DMS153 treated with DMSO at 0.1 percent for 48 hours (cell line): ENCODE data around the gene FERMT2.

ENCODE experiments used
- DNase-seq: peaks from one replicate; lab custom pipeline; 2025; ENCODE audit not compliant: unreplicated experiment; lab: John Stamatoyannopoulos, UW

The FERMT2 gene

DNA sequence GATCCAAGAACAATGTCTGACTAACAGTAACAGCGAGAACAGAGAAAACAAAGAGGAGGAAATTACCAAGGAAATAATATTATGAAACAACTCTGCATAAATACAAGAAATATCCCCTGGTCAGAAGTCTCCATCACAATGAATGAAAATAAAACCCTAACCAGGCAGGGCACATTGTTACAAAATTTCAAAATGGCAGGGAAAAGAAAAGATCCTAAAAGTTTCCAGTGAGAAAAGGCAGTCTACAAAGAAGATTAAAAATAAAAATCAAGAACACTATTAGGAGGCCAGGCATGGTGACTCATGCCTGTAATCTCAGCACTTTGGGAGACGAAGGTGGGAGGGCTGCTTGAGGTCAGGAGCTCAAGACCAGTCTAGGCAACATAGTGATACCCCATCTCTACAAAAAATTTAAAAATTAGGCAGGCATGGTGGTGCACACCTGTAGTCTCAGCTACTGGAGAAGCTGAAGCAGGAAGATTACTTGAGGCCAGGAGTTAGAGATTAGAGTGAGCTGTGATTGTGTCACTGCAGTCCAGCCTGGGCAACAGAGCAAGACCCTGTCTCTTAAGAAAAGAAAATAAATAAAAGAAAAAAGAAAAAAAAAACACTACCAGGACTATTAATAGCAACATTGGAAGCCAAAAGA lies 47.8 kb downstream of the FERMT2 start:
- DNase-seq: no peak

DNA sequence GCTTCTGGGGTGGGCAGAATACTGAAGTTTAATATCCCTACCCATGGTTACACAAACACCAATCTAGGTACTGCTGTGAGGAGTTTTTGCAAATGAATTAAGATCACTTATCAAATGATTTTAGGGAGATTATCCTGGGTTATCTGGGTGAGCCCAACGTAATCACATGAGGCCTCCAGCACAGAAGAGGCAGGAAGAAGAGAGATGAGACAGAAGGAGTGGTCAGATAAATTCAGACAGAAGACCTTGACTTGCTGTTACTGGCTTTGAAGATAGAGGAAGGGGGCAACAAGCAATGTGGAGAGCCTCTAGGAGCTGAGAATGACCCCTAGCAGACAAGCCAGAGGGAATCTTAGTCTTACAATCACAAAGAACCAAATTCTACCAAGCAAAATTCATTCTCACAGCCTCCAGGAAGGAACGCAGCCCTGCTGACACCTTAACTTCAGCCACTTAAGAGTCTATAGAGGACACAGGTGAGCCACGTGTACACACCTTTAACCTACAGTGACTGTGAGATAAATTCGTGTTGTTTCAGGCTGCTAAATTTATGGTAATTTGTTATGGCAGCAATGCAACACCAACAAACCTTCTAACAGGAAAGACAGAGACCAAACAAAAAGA lies 49.4 kb downstream of the FERMT2 start:
- no peak for DNase-seq

DNA sequence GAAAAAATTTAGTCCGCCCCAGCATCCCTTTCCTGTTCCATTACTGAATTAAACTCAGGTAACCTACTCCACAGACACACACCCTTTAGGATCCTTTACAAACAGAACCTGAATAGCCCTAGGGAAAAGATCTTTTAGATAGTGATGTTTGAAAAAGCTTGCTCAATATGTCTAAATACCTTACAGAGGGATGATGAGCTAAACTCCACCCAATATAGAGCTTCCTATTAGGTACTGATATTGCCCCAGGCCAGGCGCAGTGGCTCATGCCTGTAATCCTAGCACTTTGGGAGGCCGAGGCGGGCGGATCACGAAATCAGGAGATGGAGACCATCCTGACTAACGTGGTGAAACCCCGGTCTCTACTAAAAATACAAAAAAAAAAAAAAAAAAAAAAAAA lies 50.1 kb downstream of the FERMT2 start:
- DNase-seq: no peak

DNA sequence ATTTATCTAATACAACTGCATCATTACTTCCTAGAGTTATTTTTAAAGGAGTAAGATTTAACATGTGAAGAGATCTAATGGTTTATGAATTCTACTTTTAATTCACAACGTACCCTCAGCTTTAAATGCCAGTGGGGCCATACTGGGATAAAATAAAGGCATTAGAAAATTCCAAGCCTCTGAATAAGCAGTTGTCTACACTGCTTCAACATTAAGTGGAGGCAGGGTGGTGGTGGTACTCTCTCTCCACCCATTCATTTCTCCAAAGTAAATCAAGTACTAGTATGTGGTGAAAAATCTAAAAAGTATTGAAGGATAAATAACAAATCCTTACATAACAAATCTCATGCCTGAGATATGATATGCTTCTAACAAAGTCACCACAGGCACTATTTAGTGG lies 52.4 kb downstream of the FERMT2 start:
- DNase-seq: no peak

DNA sequence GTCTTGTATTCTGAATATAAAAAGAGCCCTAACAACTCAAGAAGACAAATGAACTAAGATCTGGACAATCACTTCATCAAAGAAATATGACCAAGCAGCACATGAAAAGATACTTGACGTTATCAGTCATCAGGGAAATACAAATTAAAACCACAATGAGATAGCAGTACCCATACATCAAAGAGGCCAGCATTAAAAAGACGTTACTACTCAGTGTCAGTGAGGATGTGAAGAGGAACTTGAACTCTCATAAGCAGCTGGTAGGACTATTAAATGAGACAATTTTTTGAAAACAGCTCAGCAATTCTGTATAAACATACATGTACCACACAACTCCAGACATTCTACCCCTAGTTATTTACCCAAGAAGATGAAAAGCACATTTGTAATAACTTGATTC lies 55.9 kb downstream of the FERMT2 start:
- DNase-seq: no peak

DNA sequence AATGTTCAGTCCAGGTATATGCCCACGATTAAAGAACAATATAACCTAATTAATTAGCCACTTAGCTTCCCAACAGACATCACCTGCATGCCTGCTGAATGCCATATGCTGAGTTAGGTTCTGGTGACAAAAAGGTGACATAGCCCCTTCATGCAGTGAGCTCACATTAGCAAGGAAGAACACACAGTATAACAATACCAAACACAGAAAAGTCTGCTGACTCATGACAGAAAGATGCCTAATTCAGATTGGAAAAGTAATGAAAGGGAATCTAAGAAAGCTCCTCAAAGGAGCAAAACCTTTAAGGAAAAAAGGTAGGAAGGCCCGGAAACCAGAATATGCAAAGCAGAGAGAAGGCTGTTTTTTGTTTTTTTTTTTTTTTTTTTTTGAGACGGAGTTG lies 59.0 kb downstream of the FERMT2 start:
- DNase-seq: no peak

DNA sequence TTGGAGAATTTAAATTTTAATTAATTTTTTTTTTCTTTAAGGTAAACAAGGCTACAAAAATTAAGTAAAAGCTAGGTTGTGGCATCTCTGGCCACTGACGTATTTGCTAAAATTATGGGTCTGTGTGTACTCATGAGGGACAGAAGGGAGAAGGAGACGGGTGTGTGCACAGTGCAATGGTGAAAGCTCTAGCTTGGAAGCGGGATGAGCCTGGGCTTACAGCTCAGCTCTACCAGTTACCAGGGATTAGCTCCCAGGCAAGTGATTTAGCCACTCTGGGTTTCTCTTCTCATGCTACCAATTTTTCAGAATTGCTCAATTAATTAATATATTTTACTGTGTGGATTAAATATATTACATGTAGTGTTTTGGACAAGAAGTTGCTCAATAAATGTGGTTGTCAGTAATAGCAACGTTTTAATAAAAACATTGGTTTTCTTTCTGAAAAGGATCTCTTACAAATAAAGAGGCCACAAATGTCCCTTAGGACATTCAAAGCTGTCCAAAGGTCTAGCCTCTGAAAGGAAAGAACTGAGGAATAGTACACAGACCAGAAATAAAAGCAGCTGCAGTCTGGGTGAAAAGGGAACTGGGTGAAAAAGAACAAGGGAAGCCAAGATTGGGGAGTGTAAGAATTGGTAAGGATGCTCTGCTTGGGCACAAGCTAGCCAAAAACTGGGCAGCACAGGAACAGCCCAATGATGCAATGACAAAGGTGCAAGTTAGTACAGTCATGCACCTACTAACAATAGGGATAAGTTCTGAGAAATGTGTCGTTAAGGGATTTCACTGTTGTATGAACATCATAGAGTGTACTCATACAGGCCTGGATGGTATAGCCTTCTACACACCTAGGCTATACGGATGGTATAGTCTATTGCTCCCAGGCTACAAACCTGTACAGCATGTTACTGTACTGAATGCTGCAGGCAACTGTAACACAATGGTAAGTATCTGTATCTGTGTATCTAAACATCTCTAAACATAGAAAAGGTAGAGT lies 61.7 kb downstream of the FERMT2 start:
- no peak for DNase-seq

DNA sequence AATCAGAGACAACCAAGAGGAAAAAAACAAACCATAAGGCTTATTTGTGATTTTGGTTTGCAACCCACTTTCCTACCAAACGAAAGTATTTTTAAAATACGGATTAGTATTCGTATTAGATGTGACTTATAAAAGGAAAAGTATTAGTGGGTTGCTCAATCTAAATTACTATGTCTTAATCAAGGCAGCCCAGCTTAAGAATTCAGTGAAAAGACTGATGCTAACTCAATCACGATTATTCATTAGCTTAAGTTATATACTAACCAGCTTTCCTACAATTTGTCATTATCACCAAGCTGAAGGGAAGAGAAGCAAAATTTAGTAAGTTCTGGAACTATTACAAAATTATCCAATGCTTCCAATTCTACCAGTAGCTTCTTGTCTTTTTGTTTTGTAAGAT lies 62.7 kb downstream of the FERMT2 start:
- DNase-seq: no peak

DNA sequence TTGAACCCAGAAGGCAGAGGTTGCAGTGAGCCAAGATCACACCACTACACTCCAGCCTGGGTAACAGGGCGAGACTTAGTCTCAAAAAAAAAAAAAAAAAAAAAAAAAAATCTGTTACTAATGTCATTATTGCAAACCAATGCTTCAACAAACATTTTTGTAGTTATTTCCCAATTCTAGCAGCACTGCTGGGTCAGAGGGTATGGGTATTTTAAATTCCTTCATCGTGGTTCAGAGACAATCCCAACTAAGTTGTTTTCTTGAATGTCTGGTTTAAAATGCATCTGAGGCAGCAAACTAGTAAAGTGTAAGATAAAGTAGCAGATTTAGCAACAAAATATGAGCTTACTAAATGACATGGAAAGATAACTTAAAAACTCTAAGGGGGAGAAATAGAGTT lies 65.6 kb downstream of the FERMT2 start:
- DNase-seq: no peak

DNA sequence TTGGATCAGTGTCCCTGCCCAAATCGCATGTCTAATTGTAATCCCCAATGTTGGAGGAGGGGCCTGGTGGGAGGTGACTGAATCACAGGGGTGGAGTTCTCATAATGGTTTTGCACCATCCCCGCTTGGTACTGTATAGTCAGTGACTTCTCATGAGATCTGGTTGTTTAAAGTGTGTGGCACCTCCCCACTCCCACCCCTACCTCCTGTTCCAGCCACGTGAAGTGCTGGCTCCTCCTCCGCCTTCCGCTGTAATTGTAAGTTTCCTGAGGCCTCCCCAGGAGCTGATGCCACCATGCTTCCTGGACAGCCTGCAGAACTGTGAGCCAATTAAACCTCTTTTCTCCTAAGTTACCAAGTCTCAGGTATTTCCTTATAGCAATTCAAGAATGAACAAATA lies 67.2 kb downstream of the FERMT2 start:
- no peak for DNase-seq

DNA sequence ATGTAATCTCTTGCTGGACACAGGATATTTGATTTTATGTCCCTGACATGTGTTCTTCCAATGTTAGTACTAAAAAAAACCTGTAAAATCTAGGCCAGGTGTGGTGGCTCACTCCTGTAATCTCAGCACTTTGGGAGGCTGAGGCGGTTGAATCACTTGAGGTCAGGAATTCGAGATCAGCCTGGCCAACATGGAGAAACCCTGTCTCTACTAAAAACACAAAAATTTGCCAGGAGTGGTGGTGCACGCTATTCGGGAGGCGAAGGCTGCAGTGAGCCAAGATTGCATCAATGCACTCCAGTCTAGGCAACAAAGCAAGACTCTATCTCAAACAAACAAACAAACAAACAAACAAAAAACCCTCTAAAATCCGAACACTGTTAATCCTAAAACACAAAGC lies 68.0 kb downstream of the FERMT2 start:
- DNase-seq: no peak

DNA sequence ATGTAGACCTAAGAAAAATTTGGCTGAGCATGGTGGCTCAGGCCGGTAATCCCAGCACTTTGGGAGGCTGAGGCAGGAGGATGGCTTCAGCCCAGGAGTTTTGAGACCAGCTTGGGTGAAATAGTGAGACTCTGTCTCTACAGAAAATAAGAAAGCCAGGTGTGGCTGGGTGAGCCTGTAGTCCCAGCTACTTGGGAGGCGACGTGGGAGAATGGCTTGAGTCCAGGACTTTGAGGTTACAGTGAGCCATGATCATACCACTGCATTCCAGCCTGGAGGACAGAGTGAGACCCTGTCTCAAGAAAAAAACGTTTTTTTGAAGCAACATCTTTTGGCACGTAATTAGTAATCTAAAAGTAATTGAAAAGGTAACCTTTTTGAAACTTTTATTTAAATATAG lies 70.9 kb downstream of the FERMT2 start:
- DNase-seq: no peak

DNA sequence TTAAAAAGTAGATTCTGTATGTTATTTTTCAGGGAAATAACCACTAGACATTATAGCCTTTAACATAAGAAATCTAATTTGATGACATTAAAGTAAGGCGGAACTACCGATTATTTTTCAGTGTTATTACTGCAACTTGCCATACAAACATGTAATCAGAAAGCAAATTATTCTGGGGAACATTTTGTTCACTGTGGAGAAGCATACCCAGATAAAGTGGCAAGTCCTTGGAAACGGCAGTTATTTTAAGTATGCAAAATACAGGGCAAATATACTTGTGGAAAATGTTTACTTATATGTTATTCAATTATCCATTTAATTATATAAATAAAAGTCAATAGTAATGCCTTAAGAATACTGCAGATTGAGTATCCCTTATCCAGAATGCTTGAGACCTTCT lies 71.9 kb downstream of the FERMT2 start:
- DNase-seq: no peak

DNA sequence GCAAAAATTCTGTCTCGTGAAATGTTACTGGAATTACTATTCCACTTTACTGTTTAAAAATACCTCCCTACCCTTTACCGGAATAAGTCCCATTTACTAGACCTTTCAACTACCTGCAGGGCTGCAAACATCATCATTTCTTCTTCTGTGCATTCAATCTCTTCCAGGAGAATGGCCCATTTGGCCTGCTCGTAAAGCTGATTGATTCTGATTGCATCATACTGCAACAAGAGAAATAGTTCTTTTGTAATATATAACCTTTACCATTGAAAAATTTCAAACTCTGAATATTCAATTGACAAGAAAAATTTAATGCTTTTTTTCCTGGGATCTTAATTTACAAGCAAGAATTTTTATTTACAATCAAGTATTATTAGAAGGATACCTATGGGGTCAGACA lies 72.4 kb downstream of the FERMT2 start:
- no peak for DNase-seq

DNA sequence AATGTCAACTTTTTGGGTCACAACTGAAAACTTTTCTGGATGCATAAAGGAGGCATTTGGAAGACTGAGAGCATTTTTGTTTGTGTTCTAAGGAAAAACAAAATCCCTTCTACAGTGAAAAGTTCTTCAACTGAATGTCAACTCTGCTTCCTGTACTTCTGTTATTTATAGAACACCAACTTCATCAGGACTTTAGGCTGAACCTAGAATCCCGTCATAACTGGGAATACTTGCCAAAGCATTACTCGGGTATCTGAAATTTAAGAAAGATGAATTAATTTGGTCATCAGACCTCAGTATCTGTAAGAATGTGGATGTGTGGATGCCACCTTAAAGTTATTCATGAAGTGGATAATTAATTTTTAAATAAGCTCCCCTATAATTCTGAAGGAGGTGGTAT lies 73.2 kb downstream of the FERMT2 start:
- no peak for DNase-seq

DNA sequence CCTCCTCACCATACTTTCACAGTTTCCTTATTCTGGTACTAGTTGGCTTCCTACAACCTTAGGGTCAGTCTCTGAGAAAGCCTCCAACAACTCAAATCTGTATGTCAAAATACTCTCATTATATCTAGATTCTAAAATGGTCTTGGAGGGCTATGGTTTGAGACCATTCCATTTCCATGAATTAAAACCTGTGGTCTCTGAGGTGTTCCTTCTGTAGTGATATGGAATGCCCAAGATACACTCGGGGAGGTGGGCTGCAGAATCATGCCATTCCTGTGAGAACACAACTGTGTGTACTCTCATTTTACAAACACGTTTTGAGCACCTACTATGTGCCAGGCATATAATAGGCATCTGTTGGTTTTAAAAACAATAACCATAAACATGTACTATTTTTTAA lies 74.0 kb downstream of the FERMT2 start:
- no peak for DNase-seq

DNA sequence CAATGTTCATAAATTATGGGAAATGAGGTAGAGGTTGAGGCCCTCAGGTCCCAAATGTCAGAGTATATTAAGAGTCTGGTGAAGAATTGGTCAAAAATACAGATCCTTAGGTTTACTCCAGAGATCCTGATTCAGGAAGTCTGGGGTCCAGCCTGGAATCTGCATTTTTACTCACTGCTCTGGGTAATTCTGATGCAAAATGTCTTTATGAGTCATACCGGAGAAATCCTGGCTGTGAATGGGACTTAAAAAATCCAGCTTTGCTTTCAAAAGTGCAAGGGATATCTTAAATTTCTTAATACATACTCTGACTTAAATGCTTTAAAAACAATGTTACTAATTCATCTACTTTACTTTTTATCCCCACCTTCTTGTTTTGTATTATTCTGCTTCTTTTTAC lies 74.5 kb downstream of the FERMT2 start:
- DNase-seq: no peak

DNA sequence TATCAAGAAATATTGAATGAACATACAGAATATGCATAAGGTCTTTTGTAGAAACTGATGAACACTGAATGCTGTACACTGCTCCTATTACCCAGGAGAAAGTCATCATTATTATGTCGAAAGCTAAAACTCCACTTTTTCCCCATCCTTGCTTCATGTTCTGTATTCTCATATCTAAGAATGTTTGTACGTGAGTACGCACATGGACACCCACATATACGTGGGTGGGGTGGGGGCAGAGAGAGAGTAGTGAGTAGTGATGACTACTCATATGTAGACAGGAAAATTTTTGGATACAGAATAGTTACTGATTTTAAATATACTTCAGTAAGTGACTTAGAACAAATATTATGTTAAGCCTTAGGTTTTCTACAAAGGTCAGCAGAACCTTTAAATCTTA lies 75.1 kb downstream of the FERMT2 start:
- DNase-seq: no peak

DNA sequence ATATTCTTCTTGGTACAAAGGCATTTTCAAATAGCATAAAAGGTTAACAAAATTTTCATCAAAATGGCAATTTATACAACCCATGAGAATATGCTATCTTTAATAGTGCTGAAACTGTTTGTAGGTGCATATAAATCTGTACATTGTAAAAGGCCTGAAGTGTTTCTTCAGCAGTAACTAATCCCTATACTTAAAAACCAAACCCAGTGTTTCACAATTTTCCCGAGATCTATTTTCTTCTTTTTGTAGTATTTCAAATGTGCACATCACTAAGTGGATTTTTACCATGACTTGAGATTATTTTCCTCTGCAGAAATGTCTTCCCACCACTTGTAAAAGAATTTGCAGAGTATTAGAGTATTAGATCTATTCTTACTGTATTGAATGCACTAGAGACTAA lies 76.5 kb downstream of the FERMT2 start:
- no peak for DNase-seq

DNA sequence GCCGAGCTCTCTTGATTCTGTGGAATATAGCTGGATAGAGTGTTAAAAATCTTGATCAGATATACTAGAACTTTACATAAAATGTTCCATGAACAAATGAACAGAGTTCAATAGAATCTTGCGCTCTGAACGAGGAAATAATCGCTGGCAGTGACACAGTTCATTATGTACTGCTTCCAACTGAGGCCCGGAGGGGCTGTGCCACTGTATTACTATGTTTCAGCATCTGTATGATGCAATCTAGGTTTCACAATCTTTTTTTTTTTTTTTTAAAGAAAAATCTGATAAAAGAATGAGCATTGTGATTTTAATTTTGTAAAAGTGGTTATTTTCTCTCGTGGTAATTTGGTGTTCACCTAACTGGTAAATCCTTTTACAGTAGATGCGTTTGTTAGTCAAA lies 77.2 kb downstream of the FERMT2 start:
- no peak for DNase-seq

DNA sequence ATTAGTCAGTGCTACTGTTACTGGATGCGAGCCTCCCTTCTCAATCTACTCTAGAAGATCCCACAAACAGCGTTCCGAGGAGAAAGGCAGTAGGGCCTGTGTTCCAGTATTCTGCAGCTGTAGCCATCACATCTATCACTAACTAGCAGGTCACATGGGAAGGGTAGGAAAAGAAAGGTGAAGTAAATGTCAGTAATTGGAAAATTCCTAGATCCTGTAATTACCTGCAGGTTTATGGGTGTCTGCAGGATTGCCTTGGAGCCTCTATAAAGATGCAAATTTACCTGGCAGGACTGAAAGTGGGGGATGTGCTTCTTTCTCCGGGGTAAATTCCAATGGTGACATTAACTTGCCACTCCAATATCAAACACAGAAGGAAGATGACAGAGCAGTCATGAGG lies 77.8 kb downstream of the FERMT2 start:
- no peak for DNase-seq

DNA sequence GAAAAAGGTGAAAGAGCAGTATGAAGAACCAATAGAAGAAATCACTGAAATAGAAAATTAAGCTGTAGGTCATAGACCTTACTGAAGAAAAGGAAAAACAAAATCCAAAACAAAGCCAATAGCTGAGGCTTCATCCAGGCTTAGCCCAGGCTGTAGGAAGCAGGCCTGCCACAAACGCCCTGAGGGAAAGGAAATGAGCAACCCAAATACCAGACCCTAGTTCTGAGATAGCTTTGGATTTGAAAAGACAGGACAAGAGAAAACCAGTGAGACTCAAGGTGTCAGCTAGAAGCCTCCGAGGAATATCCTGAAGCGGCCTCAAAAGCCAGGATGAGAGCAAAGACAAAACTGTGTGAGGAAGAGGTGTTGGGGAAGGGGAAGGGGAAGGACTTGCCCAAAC lies 79.2 kb downstream of the FERMT2 start:
- DNase-seq: no peak
